Esophagus squamous epithelium (tissue), 4 donors: ENCODE measurements around the gene ACTN4.

ENCODE experiments used
- POLR2A ChIP-seq, 4 donors: fragments of 450-650 bp; IDR thresholded peaks; one replicate each; pipeline ENCODE4 v1.6.1; 2017; ENCODE audit warnings: antibody characterized with exemption in 4 of 4, mild to moderate bottlenecking in 4 of 4, moderate library complexity in 3 of 4
- TF ChIP-seq, protein P1 (sequence below), 6 experiments: fragments of 450-650 bp in 4 of 6; fragments of 200-600 bp in 2 of 6; sonication (generic) in 2 of 6; IDR thresholded peaks; one replicate each; pipeline ENCODE4 v1.5.1; 2016 to 2019; ENCODE audit warnings: antibody characterized with exemption in 6 of 6, mild to moderate bottlenecking in 4 of 6, moderate library complexity in 4 of 6

DNA sequence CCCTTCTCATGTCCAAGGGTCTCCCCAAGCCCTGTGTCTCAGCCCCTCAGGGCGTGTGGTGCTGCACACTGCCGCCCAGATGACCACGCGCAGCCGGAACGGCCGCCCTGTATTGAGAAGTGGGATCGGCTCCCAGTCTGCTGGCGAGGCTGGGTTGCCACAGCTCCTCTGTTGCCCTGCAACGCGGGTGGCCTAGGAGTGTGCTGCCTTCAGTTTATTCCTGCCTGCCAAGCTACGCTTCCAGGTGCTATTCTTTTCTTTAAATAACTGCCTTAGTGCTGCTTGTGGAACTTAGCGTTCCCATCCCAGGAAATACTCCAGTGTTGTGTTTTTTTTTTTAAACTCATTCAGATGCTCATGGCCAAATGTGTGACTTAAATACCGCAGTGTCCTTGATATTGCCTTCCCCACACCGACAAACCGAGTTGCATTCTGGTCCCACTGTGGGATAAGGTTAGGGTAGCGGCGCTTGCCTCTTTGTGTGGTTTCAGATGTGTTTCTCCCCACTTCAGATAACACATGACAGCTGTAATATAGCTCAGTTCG, 16.6 kb downstream of the ACTN4 start:
- TF ChIP-seq, protein P1, sequence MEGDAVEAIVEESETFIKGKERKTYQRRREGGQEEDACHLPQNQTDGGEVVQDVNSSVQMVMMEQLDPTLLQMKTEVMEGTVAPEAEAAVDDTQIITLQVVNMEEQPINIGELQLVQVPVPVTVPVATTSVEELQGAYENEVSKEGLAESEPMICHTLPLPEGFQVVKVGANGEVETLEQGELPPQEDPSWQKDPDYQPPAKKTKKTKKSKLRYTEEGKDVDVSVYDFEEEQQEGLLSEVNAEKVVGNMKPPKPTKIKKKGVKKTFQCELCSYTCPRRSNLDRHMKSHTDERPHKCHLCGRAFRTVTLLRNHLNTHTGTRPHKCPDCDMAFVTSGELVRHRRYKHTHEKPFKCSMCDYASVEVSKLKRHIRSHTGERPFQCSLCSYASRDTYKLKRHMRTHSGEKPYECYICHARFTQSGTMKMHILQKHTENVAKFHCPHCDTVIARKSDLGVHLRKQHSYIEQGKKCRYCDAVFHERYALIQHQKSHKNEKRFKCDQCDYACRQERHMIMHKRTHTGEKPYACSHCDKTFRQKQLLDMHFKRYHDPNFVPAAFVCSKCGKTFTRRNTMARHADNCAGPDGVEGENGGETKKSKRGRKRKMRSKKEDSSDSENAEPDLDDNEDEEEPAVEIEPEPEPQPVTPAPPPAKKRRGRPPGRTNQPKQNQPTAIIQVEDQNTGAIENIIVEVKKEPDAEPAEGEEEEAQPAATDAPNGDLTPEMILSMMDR (IDR thresholded peaks at IDR 0.05), result no peak
- no peak for TF ChIP-seq POLR2A (IDR thresholded peaks at IDR 0.05)
